Fibroblast of pulmonary artery (primary cell): ENCODE results near the gene TIAL1.

Experiments used
- DNase-seq: peaks from one replicate; pipeline ENCODE4 v3.0.0-alpha.2; 2010; ENCODE audit warnings: low read depth
- H3K4me3 ChIP-seq: replicated peaks from 2 replicates; pipeline ENCODE4 v1.5.1; 2011; ENCODE audit warnings: low read depth, mild to moderate bottlenecking, control low read depth, low read length, moderate library complexity
- TF ChIP-seq, protein P1 (sequence below): IDR thresholded peaks from 2 replicates; pipeline ENCODE4 v1.5.1; 2011; ENCODE audit warnings: mild to moderate bottlenecking, control low read depth, low read length, inconsistent platforms; ENCODE audit errors: missing control alignments

TIAL1 gene

GRCh38 chr10:119597405-119598186 is 832 bp upstream of the TIAL1 start:
- no peak for DNase-seq
- TF ChIP-seq, protein P1, sequence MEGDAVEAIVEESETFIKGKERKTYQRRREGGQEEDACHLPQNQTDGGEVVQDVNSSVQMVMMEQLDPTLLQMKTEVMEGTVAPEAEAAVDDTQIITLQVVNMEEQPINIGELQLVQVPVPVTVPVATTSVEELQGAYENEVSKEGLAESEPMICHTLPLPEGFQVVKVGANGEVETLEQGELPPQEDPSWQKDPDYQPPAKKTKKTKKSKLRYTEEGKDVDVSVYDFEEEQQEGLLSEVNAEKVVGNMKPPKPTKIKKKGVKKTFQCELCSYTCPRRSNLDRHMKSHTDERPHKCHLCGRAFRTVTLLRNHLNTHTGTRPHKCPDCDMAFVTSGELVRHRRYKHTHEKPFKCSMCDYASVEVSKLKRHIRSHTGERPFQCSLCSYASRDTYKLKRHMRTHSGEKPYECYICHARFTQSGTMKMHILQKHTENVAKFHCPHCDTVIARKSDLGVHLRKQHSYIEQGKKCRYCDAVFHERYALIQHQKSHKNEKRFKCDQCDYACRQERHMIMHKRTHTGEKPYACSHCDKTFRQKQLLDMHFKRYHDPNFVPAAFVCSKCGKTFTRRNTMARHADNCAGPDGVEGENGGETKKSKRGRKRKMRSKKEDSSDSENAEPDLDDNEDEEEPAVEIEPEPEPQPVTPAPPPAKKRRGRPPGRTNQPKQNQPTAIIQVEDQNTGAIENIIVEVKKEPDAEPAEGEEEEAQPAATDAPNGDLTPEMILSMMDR = no peak
- H3K4me3 ChIP-seq = peak overlapping the region; percentile 96

DNA sequence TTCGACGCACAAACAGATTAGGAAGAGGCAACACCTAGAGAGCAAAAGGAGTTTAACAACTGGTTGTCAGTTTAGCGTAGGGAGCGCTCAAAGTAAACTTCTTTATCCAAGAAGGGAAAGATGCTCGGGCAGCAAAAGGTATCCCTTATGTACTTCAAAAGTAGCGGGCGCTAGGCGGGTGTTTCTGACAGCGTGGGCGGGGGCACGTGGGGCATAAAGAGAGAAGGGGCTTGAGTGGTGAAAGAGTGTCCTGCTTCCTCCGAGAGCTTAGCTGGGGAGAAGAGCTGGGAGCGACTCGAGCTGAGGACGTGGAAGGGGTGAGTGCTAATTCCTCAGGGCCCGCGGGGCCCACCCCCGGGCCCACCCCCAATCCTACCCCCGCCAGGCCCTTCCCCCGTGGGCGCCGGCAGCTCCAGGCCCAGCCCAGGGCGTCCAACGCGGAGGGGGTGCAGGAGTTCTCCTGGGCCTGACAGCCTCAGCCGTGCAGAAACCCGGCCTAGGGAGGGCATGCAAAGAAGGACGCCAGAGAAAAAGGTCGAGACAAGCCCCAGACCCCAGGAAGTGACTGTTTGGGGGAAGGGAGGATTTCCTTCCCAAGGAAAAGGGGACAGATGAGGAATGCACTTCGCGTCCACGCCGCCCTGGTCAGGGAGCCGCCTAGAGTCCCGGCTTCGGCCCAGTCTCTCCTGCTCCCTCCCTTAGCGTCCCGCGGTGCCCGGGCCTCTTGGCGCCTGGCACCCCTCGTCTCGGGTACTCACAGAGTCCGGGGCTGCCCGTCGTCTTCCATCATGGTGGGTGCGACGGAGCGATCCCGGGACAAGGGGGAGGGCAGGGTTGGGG is 868 bp downstream of the TIAL1 start:
- TF ChIP-seq, protein P1 = no peak
- DNase-seq = peak; percentile 46
- peak overlapping the region; percentile 96 for H3K4me3 ChIP-seq

DNA sequence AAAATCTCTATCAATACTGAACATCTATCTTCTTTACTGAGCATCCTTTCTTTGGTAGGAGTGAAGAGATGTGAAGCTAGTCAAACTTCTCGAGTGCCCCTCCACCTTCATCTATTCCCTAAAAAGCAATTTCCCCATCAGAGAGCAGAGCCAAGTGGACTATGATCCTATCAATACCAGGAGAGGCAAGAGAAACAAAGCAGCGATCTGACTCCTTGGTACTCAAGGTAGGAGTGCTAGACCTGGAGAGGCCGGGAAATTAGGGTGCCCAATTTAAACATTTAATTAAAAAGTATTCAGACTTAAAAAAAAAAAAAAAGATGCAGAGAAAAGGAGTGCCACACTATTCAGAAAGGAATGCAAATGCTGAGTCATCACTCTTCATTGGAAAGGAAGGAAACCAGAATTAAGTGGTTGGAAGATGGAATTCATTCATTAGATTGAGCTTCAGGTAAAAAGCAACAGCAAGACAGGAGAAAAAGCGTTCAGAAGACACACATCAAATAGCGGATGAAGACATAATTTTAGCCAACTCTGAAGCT is 1.6 kb downstream of the TIAL1 start:
- DNase-seq = peak; percentile 49
- H3K4me3 ChIP-seq = peak overlapping the region; percentile 96

GRCh38 chr10:119588071-119588470 is 8.7 kb downstream of the TIAL1 start:
- DNase-seq = no peak
- TF ChIP-seq, protein P1 = no peak
- H3K4me3 ChIP-seq = no peak overlapping the region

More for the DNA sequence above, 1.6 kb downstream of the TIAL1 start:
- TF ChIP-seq, protein P1 = no peak

GRCh38 chr10:119578355-119578754 is 18.4 kb downstream of the TIAL1 start:
- no peak overlapping the region for H3K4me3 ChIP-seq
- no peak for DNase-seq
- TF ChIP-seq, protein P1 = no peak

- TF ChIP-seq, protein P1 = no peak
- H3K4me3 ChIP-seq = no peak overlapping the region
- DNase-seq = no peak
Observed at GRCh38 chr10:119575991-119576390, 20.8 kb downstream of the TIAL1 start.
